ENCODE results near the gene TBCC.
"Not testable (repeated sequence)": the region's sequence is repeated elsewhere in the genome, so short reads cannot be mapped to it uniquely, and the experiment has no call there.

The TBCC gene

DNA sequence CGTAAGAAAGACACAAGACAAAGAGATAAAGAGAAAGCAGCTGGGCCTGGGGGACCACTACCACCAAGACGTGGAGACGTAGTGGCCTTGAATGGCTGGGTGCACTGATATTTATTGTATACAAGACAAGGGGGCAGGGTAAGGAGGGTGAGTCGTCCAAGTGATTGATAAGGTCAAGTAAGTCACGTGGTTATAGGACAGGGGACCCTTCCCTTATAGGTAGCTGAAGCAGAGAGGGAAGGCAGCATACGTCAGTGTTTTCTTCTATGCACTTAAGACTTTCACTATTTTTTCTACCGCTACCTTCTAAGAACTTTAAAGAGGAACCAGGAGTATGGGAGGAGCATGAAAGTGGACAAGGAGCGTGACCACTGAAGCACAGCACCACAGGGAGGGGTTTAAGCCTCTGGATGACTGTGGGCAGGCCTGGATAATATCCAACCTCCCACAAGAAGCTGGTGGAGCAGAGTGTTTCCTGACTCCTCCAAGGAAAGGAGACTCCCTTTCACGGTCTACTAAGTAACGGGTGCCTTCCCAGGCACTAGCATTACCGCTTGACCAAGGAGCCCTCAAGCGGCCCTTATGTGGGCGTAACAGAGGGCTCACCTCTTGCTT, 11.9 kb downstream of the TBCC start:
- DNase-seq, result not testable (repeated sequence)

DNA sequence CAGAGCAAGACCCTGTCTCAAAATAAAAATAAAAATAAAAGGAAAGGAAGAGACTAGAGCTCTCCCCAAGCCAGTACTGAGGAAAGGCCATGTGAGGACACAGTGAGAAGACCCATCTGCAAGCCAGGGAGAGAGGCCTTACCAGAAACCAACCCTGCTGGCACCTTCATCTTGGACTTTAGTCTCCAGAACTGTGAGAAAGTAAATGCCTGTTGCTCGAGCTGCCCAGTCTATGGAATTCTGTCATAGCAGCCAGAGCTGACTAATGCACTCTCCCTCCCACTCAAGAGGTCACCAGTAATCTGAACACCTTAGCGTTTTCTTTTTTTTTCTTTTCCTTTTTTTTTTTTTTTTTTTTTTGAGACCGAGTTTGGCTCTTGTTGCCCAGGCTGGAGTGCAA, 16.2 kb downstream of the TBCC start:
- DNase-seq, result no peak

DNA sequence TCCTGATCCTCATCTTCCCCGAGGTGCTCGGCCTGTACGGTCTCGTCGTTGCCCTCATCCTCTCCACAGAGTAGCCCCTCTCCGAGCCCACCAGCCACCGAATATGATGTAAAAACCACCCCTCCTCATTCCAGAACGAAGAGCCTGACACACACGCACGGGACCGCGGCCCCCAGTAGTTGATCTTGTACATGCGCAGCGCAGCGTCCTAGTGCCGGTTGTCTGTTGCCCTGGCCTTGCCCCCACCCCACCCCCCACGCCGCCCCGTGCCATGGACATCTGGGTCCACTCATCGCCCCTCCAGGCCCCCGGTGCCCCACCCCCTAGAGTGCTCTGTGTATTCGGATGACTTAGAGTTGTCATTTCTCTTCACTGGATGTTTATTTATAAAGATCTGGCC, 18.3 kb downstream of the TBCC start:
- peak in 1 of 56 donors; percentile 34 for DNase-seq

DNA sequence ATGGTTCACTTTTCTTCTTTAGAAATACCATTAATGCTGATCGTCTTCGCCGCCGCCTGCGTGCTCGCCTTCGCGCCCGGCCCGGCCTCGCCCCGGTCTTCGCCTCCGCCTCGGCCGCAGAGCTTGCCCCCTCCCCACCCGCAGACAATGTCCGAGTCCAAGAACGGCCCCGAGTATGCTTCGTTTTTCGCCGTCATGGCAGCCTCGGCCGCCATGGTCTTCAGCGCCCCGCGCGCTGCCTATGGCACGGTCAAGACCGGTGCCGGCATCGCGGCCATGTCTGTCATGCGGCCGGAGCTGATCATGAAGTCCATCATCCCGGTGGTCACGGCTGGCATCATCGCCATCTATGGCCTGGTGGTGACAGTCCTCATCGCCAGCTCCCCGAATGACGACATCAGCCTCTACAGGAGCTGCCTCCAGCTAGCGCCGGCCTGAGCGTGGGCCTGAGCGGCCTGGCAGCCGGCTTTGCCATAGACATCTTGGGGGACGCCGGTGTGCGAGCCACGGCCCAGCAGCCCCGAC, 18.8 kb downstream of the TBCC start:
- peak in 28 of 56 donors; percentile 4 to 58 (median 18) for DNase-seq

DNA sequence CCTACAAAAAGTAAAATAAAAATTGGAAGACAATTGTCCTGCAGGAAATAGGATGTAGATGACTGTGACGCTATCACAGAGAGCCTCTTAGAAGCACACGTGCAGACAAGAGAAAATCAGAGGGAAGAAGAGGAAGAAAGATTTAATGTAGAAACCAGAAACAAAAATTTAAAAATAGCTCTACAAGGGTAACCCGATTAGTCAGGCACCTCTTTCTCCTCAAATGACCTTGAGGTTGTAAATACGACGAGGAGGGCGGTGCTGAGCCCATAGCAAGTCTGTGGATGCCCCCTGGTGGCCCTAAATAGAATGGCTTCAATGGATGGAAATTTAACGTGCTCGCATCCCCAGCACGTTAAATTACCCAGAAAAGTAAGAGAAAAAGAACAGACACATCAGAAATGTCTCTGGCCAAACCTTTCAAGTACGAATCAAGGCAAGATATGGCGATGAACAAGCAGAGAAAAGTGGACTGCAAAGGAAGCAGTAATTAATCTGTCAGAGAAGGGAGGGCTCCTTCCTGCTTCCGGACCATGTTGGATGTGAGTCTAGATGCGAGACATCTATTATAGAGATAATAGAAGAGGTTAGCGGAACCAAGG, 19.3 kb downstream of the TBCC start:
- peak in 50 of 56 donors; percentile 3 to 85 (median 44) for DNase-seq

DNA sequence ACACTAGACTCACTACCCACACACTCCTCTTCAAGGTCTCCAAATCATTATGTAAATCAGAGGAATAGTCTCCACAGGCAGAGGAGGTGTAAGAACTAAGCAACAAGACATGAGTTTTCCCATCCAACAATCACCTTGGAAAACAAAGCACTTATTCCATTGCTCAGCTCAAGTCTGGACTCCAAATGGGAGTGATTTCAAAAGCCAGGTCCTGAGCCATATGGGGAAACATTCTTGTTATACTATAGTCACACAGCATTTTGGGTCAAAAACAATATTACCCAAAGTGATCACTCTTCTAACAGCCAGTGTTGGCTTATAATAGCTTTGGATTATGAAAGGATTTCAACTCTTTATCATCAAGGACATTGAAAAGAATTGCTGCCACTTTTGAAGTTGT, 19.9 kb downstream of the TBCC start:
- DNase-seq, result no peak

DNA sequence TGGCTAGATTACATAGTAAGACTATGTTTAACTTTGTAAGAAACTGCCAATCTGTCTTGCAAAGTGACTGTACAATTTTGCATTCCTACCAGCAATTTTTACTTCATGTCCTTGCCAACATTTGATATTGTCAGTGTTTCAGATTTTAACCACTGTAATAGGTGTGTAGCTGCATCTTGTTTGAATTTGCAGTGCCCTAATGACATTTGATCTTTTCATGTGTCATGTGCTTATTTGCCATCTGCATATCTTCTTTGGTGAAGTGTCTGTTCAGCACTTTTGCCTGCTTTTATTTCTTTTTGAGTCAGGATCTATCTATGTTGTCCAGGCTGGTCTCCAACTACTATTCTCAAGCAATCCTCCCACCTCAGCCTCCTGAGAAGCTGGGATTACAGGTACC, 21.1 kb downstream of the TBCC start:
- DNase-seq, result no peak

DNA sequence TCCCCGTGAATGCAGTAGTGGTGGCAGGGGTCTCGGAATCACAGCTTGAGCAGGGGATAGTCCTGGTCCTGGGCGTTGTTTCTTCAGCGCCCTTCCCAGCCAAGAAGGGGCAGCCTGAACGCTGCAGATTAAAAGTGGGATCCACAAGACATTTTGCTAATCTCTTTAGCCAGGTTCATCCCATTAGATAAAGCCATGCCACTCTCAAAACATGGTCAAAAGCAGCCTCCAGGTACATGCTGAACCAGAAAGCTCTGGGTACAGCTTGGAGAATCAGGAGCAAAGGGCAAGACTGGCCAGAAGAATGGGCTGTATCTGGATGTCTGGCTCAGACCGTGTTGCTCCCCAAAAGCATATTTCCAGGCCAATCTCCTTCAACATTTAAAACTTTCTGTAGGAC, 23.4 kb downstream of the TBCC start, which contains the start of gene PRPH2:
Gene PRPH2 (minus strand): TSS at position 101 of the 400 bp plus-strand sequence. CDS start 263 bp downstream, outside the sequence.
- no peak for DNase-seq

DNA sequence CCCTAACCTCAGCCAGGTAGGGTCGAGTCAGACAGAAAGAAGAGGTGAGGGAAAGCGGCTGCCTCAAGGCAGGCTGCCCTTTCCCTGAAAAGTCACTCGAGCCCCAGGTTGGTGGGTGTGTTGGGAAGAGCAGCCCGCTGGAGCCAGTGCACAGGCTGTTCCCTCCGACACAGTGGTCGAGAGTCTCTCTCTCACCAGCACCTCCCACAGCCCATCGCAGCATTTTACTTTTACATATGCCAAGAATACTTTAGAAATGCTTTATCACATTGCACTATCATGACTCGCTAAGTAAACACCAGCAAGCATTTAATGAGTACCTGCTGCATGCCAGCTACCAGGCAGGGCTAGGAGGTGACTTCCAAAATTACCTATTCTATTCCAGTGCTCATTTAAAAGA, 25.2 kb downstream of the TBCC start:
- DNase-seq, result no peak

DNA sequence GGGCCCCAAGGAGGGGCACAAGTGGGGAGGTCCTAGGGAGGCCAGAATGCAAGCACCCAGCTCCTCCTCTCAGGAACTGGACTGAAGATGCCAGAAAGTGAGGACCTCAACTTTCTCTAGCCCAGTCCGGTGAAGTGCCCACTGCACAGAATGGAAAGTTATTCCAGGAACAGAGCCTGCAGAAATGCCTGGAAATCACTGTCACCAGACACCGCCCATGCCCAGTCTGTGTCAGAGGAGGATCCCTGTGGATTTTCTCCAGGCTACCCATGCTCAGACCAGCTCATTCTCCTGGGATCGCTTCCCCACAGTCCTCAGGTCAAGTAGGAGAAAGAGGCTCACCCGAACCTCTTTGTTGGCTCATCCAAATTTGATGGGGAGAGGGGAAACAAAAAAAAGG, 30.0 kb downstream of the TBCC start:
- DNase-seq, result no peak

DNA sequence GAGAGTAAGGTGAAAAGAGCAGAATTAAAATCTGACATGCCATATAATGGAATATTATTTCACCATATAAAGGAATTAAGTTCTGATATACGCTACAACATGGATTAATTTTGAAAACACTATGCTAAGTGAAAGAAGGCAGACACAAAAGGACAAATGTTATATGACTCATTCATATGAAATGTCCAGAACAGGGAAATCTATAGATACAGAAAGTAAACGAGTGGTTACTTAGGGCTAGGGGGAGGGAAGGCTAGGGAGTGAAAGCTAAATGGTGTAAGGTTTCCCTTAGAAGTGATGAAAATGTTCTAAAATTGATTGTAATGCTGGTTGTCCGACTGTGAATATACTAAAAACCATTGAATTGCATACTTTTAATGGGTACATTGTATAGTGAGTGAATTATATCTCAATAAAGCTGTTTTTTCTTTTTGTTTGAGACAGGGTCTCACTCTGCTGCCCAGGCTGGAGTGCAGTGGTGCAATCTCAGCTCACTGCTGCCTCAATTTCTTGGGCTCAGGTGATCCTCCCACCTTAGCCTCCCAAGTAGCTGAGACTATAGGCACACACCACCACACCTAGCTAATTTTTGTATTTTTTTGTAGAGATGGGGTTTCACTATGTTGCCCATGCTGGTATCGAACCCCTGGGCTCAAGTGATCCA, 31.7 kb downstream of the TBCC start:
- DNase-seq, result no peak

DNA sequence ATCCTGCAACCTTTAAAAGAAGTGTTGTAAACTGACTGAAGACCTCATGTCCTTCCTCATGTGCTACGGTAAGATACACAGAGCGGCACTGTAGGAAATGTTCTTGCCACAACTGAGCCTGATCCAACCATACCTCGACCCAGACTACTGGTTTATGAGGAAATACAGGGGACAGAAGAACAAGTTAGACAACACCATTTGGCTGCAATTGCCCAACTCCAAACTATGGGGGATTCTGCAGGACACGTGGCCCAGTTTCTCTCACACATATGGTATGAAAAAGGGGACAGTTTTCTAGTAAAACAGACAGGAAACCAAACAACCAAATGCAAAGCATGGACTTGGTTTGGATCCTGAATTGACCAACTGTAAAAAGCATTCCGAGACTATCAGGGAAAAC, 34.0 kb downstream of the TBCC start:
- DNase-seq, result no peak

DNA sequence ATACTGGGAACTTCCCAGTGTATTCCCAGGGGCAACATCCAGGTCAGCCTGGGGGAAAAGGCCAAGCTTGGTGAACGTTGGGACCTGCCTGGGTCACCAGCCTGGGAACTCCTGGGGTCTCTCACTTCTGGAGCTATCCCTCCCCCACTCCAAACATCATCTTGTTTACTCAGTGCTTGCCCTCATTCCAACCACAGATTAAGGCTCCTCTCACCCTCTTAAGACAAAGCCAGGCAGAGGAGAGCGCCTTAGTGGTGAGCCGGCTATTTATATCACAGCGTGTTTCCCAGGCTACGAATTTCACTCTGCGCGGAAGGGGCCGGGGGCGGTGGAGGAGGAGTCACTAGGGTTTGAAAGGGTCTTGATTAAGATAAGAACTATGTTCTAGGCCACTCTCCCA, 35.6 kb downstream of the TBCC start:
- peak in 24 of 56 donors; percentile 2 to 64 (median 16) for DNase-seq

DNA sequence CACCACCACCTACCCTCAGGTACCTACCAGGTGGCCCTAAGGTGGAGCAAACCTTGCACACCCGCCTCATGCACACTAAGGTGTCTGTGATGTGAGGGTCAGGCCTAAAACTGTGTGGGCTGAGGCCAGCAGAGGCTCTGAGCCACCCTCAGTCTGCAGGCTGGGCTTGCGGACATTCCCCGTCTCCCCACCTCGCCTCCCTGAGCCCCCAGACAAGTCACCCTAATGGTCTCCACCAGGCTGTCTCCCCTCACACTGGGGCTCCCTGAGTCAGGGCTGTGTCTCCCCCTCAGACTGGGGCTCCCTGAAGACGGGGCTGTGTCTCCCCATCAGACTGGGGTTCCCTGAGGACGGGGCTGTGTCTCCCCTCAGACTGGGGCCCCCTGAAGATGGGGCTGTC, 36.0 kb downstream of the TBCC start:
- no peak for DNase-seq

DNA sequence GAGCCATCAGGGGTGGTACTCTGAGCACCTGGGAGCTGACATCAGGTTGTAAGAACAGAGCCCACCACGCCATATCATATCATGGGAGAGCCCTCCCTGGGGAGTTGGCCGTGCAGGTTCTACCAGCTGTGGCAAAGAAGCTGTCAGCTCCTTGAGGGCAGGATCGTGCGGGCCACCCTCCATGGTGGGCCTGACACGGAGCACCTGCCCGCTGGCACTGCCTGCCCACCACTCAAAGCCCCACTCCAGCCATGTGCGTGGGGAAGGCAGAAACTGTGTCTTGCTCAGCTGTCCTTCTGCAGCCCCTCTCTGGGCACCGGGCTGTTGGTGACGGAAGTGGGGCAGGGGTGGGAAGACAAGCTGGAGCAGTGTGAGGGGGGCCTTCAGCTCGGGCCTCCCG, 37.8 kb downstream of the TBCC start:
- DNase-seq, result no peak

DNA sequence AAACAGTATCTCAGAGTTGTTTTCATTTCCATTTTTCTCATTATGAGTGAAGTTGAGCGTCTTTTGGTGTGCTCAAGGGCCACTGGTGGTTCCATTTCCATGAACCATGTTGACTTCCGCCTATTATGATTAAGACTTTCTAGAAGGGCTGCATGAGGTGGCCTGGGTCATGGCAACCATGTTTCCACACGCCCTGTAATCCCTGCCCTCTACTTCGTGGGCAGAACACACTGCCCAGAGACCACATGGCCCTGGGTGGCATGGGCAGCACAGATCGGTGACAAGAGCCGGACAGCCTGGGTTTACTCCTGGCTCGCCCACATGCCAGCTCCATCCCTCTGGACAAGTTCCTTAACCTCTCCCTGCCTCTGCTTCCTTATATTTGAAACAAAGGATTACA, 38.3 kb downstream of the TBCC start:
- no peak for DNase-seq

DNA sequence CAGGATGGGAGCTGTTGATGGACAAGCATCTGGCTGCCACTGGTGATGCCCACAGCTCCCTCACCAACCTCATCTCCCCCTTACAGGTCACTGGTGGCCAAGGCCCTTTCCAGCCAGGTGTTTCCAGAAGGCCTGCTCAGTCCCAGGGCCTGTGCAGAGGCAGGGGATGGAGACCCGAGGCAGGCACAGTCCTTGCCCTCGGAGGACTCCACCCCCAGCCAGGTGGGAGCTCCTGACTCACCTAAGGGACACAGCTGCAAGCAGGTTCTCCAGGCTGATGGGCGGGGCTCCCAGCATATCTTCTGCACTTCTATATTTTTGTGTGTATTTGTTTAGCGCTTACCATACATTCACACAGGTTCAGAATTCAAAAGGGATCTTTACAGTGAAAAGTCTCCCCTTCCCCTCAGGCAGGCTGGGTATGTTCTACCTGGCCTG, 40.9 kb downstream of the TBCC start:
- DNase-seq, result no peak

DNA sequence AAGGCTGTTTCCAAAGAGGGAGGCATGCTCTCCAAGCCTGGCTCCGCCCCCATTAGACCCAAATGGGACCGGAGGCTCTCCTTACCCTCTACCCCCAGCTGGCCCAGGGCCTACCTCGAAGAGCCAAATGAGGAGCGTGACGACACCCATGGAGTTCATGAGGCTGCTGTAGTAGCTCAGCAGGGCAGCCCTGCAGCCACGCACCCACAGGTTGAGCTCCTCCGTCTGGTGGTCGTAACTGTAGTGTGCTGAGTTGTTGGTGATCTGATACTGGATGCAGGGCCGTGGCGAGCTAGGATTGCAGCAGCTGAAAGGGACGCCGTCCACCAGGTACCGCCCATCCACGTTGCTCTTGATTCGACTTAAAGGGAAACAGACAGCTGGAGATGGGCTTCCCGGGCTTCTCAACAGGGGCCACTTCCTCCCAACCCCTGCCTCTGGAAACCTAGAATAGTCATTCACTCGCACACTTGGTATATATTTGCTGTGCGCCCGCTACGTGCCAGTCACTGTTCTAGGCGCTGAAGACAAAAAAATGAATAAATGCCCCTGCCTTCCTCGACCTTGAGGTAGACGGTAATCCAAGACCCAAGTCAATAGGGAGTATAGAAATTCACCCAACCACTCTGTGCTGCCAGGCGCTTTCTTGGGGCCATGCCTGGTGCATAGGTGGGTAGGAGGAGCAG, 41.5 kb downstream of the TBCC start:
- DNase-seq, result peak in 1 of 56 donors; percentile 3

DNA sequence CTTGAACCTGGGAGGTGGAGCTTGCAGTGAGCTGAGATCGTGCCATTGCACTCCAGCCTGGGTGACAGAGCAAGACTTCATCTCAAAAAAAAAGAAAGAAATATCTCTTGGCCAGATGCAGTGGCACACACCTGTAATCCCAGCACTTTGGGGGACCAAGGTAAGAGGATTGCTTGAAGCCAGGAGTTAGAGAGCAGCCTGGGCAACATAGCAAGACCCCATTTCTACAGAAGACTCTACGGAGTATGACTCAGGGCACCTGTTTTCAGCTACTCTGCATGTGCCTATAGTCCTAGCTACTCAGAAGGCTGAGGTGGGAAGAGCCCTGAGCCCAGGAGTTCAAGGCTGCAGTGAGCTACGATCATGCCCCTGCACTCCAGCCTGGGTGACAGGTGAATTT, 43.1 kb downstream of the TBCC start:
- DNase-seq, result not testable (repeated sequence)

DNA sequence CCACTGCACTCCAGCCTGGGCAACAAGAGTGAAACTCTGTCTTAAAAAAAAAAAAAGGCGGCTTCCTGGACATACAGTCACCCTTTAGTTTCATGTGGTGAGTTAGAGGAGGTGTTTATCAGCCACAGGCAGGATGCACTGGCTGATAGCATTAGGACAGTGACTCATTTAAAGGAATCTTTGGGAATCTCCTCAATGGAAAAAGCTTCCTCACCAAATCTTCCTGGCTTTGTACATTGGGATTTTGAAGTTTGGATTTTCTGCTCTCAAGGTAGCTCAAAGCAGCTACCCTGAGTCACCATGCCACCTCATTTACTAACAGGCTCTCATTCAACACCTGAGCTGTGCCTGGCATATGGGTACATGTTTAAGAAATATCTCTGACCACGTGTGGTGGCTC, 43.7 kb downstream of the TBCC start:
- no peak for DNase-seq

DNA sequence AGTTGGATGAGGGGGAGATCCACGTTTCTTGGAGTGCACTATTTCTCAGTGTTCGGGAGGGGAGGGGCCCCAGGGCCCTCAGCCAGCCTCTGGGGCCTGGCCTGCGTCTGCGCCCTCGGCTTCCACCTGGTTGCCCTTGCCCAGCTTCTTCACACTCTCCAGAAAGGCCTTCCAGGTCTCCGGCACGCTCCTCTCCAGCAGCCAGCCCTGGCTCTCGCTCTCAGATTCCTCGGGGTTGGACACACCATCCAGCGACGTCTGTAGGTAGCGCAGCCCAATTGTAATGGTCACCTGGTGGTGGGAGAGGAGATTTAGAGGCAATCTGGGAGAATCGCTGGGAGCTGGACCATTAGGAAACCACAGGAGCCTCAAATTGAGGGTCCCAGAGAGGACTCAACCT, 47.7 kb downstream of the TBCC start:
- DNase-seq, result no peak

DNA sequence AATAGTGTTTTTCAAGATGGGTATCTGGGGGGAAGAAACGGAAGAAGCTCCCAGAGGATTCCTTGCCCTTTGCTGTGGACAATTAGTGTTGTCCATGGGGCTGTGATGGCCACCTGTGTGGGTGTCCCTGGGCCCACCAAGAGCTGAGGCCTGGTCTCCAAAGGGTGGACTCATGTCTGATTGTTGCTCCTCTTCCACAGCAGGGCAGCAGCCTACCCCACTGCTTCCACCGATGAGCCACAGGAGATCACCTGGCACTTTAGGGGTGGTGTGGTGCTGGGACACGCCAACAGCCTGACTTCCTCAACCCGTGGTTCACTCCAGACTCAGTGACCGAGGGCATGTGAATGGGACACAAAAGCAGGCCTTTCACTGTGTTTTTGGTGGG, 48.6 kb downstream of the TBCC start:
- no peak for DNase-seq
